Measurements from ENCODE around the gene MTMR12.

The MTMR12 gene

DNA sequence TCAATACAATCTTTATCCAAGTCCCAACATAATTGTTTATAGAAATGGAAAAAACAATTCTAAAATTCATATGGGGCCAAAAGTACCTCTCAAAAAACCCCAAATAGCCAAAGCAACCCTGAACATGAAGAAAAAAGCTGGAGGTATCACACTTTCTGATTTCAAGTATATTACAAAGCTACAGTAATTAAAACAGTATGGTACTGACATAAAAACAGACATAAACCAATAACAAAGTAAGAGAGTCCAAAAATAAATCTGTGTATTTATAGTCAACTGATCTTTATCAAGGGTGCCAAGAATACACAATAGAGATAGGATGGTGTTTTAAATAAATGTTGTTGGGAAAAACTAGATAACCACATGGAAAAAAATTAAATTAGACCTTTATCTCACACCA is 125.1 kb downstream of the MTMR12 start:
- no peak for DNase-seq

GRCh38 chr5:32182463-32183063 is 130.2 kb downstream of the MTMR12 start:
- no peak for DNase-seq
